K562 (cell line): ENCODE measurements around the gene RNF187. TPM values are rescaled to one million over a fixed set of nuclear protein-coding genes. Genes with fewer than 3 reads are reported as not detected.
A peak's percentile ranks its signal among the peaks of the same experiment; 100 is the strongest.

Experiments used
- ARHGAP35 ChIP-seq: fragments of 450-650 bp; IDR thresholded peaks from 2 replicates; pipeline ENCODE4 v1.6.1; 2018; ENCODE audit not compliant: partially characterized antibody
- ATF2 ChIP-seq: sonication (generic); formaldehyde crosslinking; IDR thresholded peaks from 2 replicates; pipeline ENCODE4 v1.8.1; 2022; ENCODE audit warnings: missing genetic modification reagents
- FUS ChIP-seq: fragments of 200-400 bp; formaldehyde crosslinking; optimal IDR thresholded peaks from 2 replicates; pipeline ENCODE3; 2017; ENCODE audit warnings: low read depth, low read length
- HNRNPLL ChIP-seq: fragments of 200-400 bp; formaldehyde crosslinking; IDR thresholded peaks from 2 replicates; pipeline ENCODE4 v1.6.1; 2017; ENCODE audit warnings: low read length, low read depth, mild to moderate bottlenecking; ENCODE audit not compliant: poor library complexity, severe bottlenecking
- KDM2B ChIP-seq: fragments of 250-450 bp; sonication (Bioruptor Pico); IDR thresholded peaks from 2 replicates; pipeline ENCODE4 v1.8.0; 2021; ENCODE audit warnings: mild to moderate bottlenecking, moderate library complexity
- POLR2AphosphoS2 ChIP-seq: IDR thresholded peaks from 2 replicates; pipeline ENCODE4 v1.6.1; 2012; ENCODE audit warnings: low read length, improper control_type of control experiment
- STAG1 ChIP-seq: sonication (generic); formaldehyde crosslinking; IDR thresholded peaks from 2 replicates; pipeline ENCODE4 v1.5.0; 2020; ENCODE audit warnings: missing genetic modification reagents, borderline replicate concordance
- TOE1 ChIP-seq, 2 experiments: fragments of 450-650 bp in 1 of 2; sonication (generic) in 1 of 2; formaldehyde crosslinking in 1 of 2; IDR thresholded peaks; 2 replicates each; pipeline versions ENCODE4 v1.7.1 to v1.8.0; 2016 to 2022; ENCODE audit warnings: borderline replicate concordance in 2 of 2, mild to moderate bottlenecking in 2 of 2, antibody characterized with exemption in 1 of 2, inconsistent platforms in 1 of 2, low read depth in 1 of 2, missing genetic modification reagents in 1 of 2, moderate library complexity in 1 of 2
- USF1 ChIP-seq: sonication (generic); formaldehyde crosslinking; IDR thresholded peaks from 2 replicates; pipeline ENCODE4 v1.9.0; 2022; ENCODE audit warnings: mild to moderate bottlenecking, missing genetic modification reagents
- ZBTB40 ChIP-seq, 2 experiments: fragments of 450-650 bp in 1 of 2; sonication (generic) in 1 of 2; formaldehyde crosslinking in 1 of 2; IDR thresholded peaks; 2 replicates each; pipeline versions ENCODE4 v1.7.1 to v1.9.0; 2016 to 2022; ENCODE audit warnings: inconsistent platforms in 1 of 2, mild to moderate bottlenecking in 1 of 2, missing genetic modification reagents in 1 of 2
- ZNF124 ChIP-seq: sonication (generic); formaldehyde crosslinking; IDR thresholded peaks from 2 replicates; pipeline ENCODE4 v1.8.1; 2022; ENCODE audit warnings: missing genetic modification reagents
- ZNF395 ChIP-seq: fragments of 200-800 bp; sonication (Bioruptor generic); IDR thresholded peaks from 2 replicates; pipeline ENCODE4 v1.6.1; 2017; ENCODE audit warnings: missing genetic modification characterization, missing compliant biosample characterization
- ZNF668 ChIP-seq: fragments of 250-450 bp; sonication (Bioruptor Pico); IDR thresholded peaks from 2 replicates; pipeline ENCODE4 v1.8.0; 2022; ENCODE audit warnings: mild to moderate bottlenecking, inconsistent platforms
- polyA plus RNA-seq, 8 experiments: library from polyadenylated mRNA; depleted of rRNA in 4 of 8; stranded (reverse) in 5 of 8; unstranded in 3 of 8; fragments of >200 nt; fragmentation: Nextera tagmentation in 2 of 8; fragmentation: Illumina TruSeq in 1 of 8; extraction: Ambion mirVana in 2 of 8; extraction: Trizol in 1 of 8; gene quantifications; 2 replicates each; pipeline versions ENCODE4 v1.2.1 to v1.2.3, GENCODE V29; 2011 to 2014; ENCODE audit warnings: inconsistent platforms in 1 of 8, missing spikeins in 1 of 8
- total RNA-seq, 7 experiments: library from RNA; depleted of rRNA in 6 of 7; stranded (reverse); fragments of >200 nt in 6 of 7; fragmentation: Illumina TruSeq in 2 of 7; extraction: Trizol in 2 of 7; gene quantifications; 2 replicates each; pipeline versions ENCODE4 v1.2.1 to v1.2.3, GENCODE V29; 2011 to 2021; ENCODE audit warnings: low replicate concordance in 1 of 7

RNF187 gene
- total and polyA plus RNA-seq, 9 of the 15 experiments (the other 6 are each of a cell fraction or from before 2014, with no cell fraction given), result 2.3 to 119 (median 41.9) TPM

- 0 out of 2 replicates have a peak, but pooled peaks have one; percentile 38 for TF ChIP-seq ZBTB40 (IDR thresholded peaks at IDR 0.05)
- no peak for TF ChIP-seq ZBTB40 (CRISPR knock-in tag; IDR thresholded peaks at IDR 0.05)
- no peak for TF ChIP-seq ZNF668 (CRISPR knock-in tag)
- TF ChIP-seq ATF2, result no peak
- peak; percentile 34; the same call in 1 of the 2 replicates for TF ChIP-seq TOE1 (IDR thresholded peaks at IDR 0.05; ENCODE audit: borderline replicate concordance)
- TF ChIP-seq TOE1 (CRISPR knock-in tag; IDR thresholded peaks at IDR 0.05; ENCODE audit: borderline replicate concordance, low read depth), result no peak
- no peak for TF ChIP-seq KDM2B
- TF ChIP-seq ZNF124, result no peak
- TF ChIP-seq STAG1 (CRISPR knock-in tag), result no peak
- TF ChIP-seq ARHGAP35, result no peak
- 0 out of 2 replicates have a peak, but pooled peaks have one; percentile 57 for TF ChIP-seq POLR2AphosphoS2
- TF ChIP-seq HNRNPLL, result peak; percentile 21
- TF ChIP-seq USF1, result peak; percentile 24
- no peak for TF ChIP-seq ZNF395 (CRISPR knock-in tag)
- TF ChIP-seq FUS, result no peak
Observed at GRCh38 chr1:228488125-228488817, 1.1 kb downstream of the RNF187 start (continued).
